ENCODE results near the gene ITGB1. TPM values are rescaled to one million over a fixed set of nuclear protein-coding genes. Genes with fewer than 3 reads are reported as not detected.
A peak's percentile ranks its signal among the peaks of the same experiment; 100 is the strongest.

Gene ITGB1
- total RNA-seq, 1 donor from 2014 or later: 1,657 TPM

DNA sequence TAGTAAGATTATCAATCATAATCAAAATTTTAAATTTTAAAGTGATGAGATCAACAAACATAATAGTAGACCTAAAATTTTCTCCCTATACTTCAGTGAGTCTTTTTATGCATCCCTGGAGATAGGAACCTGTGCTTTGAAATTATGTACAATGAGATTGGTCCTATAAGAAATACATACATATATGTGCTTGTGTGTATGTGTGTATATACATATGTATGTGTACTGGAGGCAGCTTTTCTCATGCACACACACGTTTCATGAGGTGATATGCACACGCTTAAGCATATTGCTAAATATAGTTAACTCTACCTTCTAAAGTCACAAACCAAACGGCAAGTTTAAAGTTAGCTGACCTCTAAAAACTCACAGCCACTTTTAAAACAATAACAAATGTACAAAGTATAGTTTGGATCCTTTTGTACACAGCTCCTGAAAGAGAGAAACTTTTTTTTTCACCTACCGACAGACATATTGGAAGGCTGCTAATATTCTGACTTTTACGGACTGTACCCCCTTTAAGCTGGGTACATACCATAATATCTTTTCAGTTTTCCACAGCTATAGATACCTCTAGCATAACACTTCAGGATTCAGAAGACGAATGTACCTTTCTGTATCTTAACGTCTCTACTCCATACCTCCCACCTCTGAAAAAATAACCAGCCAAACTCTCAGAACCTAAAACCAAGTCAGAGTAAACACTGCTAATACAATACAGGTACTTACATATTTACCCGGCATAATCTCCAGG, 3.3 kb downstream of the ITGB1 start:
- DNase-seq: no peak

DNA sequence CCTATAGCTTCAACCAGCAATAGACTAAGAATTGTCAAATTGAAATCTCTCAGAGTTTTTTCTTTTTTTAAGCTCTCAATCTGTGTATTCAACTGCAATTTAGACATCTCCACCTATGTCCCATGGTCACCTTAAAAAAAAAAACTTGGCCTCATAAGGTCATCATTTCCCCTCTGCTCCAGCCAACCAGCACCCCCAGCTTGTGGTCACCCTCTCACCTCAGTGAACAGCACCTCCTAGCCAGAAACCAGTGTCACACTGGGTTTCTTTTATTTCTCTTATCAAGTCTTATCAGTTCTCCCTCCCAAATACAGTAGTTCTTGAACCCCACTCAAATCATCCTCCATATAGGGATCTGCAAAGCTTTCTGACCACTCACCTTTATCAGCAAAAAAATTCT, 4.0 kb downstream of the ITGB1 start:
- DNase-seq: no peak

DNA sequence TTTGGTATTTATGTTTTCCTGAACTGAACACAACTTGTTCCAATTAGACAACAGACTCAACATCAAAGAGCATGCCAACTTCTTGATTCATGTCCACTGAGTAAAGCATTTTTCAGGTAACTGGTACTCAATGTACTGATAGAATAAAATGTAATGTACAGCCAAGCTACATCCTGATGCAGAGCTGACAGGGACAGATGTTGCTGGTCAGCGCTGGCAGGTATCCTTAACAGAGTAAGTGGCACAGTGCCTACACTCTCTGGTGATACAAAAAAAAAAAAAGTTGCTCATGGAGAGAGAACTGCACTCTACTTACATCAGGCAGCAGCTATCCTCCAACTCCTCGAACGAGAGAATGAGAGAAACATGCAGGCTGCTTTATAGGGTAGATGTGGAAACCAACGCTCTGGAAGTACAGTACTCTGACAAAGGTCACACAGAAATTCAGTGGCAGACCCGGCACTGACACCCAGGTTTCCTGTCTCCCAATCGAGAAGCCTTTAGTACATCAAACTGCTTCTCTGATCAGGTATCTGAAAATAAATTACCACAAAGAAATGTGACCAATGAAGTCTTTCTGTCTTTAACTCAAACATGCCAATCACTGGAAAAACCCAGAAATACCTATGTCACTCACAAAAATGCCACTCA, 4.6 kb downstream of the ITGB1 start:
- no peak for DNase-seq

DNA sequence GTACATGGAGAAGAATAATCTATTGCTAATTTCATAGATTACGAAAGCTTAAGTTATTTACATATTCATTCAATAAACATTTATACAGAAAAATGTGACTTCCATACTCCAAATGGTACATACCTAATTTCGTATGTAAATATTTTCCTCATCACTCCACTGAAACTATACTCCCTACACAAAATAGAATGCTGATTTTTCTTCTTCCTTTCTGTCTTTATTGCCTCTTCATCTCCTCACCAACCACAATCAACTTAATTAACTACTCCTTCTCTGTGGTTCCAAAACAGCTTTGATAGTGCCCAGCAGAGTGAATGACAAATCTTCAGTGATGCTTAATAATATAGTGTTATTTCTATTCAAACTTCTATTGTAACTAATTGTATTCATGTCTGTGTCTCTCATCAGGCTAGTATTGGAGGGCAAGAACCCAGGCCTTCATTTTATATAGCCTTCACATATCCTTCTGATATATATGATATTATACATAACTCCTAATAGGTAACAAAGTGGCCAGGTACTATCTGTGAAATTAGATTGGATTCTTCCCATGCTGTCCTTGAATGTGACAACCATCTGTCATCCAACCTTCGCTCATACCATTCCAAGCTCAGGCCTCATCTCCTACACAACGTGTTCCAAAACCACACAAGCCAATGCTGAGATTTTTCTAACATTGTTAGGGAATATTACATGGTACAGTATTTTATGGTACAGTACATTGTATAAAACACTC, 5.3 kb downstream of the ITGB1 start:
- DNase-seq: no peak

DNA sequence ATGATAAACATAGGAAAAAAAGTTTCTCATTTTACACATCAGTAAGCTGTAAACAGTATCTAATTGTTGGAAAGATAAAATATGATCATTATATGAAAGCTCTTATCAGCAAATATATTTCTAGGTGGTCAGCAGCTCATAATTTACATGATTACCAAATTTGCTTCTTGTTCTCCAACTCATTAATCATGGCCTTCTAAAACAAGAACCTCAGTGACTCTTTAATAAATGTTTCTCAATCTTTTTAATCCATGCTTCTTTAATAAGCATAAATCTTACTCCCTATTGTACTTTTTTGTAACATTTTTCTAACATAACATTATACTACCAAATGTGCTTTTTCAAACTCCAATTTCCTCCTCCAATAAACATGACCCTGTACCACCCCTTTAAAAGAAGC, 5.9 kb downstream of the ITGB1 start:
- no peak for DNase-seq

DNA sequence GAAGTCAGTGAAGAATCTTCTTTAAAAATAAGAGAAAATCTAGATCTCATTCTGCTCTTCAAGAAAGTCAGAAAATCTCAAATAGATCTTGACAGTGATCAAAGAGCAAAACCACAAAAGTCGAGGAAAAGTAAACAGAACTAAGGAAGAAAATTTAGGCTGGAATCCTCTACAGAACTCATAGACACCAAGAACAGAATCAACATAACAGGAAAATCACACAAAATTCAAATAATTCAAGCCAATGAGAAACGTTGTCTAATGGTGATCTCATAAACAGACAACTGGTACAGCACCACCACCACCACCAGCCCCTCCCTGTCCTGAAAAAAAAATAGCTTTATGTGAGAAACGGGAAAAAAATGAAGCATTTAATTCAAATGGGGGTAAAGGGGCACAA, 6.9 kb downstream of the ITGB1 start:
- no peak for DNase-seq

DNA sequence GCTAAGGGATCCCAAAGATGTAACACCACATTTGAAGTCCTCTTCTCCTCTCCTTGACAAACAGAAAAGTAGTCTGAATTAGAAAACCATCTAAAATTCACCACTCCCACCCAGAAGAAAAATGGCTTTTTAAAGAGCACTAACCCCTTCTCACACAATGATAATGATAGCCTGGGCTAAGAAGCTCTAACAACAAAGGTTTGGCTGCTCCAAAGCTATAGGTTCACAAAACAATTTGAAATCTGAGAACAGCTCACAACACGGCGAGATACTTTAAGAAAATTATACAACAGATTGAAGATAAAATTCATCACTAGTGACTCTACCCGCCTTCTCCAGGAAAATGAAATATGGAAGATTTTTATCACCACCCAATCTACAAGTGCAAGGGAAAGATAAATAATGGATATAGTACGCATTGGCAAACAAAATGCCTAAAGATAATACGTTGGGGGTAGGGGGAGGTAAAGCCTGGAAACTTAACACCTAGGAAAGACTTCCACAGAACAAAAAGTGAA, 7.4 kb downstream of the ITGB1 start:
- DNase-seq: no peak

DNA sequence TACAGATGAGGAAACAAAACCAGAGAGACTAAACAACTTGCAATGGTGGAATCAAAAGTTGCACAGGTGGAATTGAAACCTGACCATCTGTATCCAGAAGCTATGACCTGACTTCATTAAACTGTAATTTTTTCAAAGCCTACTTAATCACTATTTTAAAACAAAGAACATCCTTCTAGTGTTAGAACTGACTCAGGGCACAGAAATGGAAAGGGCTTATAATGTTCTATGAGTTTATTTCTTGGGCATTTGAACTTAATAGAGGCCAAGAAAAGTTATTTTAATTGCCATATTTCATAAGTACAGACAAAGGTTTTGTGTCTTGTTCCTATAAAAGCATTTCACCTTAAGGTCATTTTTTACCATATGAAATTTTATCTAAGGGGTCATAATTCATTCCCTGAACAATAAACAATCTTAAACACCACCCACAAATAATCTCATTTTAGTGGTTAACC, 8.8 kb downstream of the ITGB1 start:
- no peak for DNase-seq

DNA sequence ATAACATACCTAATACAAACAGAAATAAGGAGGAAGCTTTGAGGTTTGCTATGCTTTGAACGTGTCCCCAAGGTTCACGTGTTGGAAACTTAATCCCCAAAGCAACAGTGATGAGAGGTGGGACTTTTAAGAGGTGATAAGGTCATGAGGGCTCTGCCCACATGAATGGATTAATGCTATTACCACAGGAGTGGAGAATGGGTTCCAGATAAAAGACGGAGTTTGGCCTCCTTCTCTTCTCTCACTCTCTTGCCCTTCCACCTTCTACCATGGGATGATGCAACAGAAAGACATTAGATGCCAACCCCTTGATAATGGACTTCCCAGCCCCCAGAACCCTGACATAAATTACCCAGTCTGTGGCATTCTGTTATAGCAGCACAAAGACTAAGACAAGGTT, 9.6 kb downstream of the ITGB1 start:
- DNase-seq: no peak

DNA sequence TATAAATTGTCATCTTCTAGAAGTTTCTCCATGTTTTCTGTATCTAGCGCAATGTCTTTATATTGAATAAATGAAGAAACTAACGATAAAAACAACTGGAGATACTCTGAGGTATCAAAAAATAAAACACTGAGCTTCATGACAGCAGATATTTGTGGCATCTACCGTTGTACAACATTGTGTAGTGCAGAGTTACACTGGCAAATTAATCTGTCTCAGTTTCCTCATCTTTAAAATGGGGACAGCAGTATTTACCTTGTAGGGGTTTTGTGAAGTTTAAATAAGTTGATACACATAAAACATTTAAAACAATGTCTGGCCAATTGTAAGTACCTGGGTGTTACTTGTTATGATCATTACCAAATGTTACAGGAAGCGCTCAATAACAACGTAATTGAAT, 10.4 kb downstream of the ITGB1 start:
- DNase-seq: no peak

DNA sequence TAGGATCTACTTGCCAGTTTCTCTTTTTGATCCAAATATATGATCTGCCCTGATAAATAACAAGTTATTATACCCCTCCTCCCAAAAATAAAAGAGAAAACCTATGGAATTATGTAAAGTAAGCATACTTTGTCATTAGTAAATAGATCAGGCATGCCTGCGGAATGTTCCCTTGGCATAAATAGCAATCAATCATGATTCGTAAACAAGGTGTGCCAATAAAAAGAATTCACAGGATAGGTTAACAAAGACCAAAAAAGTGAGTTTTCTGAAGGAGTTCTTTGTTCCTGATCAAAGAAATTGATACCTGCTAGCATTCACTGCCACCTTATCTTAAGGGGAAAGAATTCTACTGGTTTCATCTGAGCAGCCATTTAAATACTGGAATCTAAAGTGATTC, 11.9 kb downstream of the ITGB1 start:
- no peak for DNase-seq

DNA sequence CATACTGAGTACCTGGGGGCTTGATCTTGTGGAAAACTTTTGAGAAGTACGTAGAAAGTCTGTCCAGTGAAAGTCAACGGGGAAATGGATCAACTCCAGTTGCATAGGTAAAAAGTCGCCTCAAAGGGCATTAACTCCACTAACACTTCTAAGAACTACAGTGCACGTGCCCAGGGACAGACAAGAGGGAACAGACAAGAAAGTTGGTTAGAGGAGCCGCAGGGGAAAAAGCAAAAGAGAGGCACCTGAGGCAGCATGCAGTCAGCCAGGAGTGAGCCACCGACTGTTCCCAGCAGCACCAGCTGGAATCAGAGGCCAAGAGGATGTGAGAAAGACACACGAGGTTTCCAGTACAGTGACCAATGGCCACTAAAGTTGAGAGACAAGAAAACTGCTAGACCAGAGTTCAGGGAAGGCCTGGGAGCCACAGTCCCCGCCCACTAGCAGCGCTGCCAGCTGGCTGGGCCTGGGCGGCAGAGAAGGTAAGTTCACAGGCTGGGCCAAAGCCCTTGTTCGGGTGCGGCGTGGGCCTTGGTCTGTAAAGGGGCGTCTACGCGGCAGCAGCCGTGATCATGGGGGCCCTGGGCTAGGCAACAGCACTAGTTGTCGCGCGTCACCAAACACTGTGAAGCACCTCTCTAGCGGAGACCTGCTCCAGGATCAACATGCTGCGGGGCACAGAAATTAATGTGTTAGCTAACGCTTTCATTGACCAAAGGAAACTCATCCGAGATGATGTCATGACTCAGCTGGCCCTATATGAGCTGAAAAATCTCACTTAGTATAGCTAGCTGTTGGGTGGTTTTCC, 14.0 kb downstream of the ITGB1 start:
- DNase-seq: no peak

DNA sequence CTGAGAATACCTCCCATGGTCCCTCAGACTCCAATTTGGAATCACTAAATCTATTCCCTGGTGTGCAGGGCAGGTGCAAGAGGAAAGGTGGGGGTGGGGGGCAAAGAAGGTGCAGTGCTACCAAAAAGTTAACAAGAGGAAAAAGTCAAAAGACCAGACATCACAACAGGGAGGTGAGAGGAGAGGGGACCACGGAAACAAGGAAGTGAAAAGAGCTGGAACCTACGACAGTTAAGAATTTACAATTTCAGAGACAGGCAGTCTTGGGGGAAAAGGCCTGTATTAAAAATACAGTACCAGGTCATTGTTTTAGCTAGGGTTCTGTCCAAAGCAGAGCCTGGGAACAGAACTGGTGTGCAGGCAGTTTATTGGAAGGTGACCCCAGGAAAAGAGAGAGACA, 14.6 kb downstream of the ITGB1 start:
- no peak for DNase-seq

DNA sequence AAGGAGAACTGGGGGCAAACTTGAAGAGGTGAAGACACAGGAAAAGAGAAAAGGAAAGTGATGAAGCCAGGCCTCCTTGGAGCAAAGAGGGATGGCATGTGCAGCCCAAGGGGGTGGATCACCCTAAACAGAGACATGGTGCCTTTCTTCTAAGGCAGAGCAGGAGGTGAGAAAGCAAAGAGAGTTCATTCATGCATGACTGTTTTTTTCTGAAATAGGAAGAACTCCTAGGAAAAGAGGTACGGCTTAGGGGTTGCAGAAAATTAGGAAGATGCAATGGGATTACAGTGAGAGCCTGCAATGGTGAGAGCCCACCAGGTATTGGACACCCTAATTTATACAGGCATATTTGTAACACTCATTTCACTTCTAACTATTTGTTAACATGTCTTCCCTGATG, 15.9 kb downstream of the ITGB1 start:
- no peak for DNase-seq

DNA sequence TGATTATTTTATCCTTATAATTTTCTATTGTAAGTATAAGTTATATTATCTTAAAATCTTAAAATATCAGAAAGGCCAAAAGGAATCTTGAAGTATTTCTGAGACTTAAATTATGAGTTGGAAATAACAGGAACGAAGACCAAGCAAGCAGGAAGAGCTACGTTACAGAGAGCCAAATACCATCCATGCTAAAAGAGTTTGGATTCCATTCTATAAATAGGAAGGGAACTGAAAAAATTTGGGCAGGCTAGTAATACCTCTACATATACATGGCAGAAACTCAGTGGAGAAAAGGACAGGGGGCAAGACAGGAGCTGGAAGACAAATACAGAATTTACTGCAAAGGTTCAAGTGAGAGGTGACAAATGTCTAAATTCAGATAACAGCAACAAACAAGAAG, 16.7 kb downstream of the ITGB1 start:
- DNase-seq: no peak

DNA sequence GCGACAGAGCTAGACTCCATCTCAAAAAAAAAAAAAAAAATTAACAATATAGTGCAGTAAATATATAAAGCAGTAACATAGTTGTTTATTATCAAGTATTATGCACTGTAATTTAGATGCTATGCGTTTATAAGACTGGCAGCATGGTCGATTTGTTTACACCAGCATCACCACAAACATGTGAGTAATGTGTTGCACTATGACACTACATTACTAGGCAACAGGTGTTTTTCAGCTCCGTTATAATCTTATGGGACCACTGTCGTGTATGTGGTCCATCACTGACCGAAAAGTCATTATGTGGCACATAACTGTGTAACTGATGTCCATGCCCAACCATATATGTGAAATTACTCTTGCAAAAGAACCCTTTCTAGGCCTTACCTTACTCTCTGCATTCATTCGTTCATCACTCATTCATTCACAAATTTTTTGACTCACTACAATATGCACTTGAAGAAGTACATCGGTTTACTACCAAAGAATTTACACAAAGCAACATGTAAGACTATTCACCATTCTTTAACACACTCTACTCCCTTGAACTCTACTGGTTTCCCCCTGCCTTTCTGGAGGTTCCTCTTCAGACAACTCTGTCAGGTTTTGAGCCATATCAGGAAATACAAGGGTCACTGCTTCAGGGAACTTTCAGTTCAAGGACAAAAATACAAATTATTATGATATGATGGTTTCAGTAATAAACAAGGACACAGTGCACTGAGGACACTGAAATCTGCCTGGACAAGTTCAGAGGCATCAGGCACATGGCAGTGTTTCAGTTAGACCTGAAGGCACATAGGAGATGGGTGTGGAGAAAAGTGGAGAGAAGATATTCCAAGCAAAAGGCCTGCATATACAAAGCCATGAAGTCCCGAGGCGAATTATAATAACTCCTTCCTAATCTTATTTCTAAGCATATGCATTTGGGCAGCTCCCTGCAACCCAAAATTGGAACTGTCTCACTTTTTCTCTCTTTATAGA, 17.4 kb downstream of the ITGB1 start:
- DNase-seq: no peak

DNA sequence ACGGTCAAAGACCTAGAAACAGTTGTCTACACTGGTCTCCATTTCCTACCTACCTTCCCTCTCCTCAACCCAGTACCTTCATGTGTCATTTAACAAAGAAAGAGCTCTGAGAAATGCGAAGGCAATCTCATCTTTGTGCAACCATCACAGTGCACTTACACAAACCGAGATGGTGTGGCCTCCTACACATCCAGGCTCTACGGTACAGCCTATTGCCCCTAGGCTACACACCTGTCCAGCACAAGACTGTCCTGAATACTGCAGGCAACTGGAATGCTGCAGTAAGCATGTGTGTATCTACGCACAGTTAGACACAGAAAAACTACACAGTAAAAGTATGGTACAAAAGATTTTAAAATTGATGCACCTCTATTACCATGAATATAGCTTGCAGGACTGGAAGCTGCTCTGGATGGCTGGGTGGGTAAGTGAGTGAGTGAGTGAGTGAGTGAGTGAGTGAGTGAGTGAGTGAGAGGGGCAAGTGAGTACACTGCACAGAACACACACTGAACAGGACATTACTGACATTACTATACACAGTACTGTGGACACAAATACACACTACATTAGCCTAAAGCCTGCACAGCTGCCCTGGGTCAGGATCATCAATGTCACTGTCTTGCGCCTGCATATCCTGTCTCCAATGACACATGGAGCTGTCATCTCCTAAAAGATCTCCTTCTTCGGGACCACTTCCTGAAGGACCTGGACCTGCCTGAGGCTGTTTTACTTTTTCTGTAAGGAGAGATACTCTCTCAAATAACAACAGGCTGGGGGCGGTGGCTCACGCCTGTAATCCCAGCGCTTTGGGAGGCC, 18.5 kb downstream of the ITGB1 start:
- DNase-seq: no peak

DNA sequence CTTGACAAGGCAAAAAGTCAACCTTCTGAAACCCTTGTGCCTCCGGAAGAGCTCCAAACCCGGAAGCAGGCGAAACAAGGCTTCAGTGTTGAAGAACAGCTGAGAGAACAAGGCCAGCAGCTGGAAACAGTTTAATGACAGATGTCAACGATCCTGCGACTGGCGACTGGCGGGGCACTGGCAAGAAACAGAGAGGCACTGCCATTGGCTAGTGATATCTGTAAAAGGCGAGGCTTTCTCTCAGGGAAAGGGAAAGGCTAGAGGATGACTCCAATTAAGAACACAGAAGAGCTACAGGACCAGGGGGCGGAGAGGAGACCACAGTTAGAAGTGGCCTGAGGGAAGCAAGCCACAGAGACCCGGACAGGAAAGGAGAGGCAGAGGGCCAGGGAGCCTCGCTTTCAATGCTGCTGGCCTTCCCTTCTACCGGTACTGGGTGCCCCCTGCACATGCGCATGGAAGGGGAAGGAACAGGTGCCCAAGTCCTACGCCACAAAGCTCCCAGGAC, 19.4 kb downstream of the ITGB1 start:
- DNase-seq: peak; percentile 59

DNA sequence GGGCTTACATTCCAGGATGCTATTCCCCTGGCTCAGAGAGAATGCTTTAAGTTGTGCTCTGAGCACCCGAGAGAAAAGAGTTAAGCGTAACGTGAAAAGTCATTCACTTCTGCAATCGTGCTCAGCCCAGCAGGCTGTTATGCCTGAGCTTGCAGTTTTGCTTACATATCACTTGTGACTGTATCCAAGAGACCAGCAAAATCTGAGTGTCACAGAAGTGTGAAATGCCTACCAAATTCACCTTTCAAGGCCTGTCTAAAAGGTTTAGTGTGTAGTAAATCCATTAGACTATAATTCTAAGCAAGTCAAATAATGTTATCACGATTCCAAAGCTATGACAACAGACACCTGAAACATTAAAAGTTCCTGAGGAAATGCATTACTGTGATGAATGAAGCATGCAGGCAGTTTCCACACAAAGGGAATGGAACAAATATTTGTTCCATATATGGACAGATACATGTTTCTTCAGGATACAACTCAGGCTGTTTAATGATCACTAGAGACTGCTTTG, 20.1 kb downstream of the ITGB1 start:
- peak; percentile 71 for DNase-seq

DNA sequence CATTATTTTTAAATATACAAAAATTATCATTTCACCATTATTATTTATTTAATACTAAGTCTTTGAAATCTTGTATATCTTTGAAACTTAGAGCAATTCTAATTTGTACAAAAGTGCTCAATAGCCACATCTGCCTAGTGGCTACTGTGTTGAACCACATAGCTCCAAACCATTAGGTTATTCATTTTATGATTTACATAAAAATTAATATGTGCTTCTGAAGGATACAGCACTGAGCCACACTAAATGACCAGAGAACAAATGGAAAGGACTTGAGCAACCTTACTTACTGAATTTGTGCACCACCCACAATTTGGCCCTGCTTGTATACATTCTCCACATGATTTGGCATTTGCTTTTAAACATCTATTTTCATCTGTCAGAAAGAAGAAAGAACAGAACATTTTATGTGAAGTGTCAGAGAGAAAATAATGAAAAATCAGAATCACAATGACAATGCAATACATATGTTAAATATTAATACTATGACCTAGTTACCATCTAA, 25.8 kb downstream of the ITGB1 start:
- no peak for DNase-seq

All from dermis blood vessel endothelial cell (primary cell).